C4-2B (cell line): ENCODE measurements around the gene LAD1.

Experiments used
- CTCF ChIP-seq: fragments of 450-650 bp; conservative IDR thresholded peaks from 2 replicates; pipeline ENCODE4 v1.5.1; 2017; ENCODE audit warnings: mild to moderate bottlenecking
- ZFX ChIP-seq: fragments of 450-650 bp; IDR thresholded peaks from 2 replicates; pipeline ENCODE4 v1.6.1; 2017

DNA sequence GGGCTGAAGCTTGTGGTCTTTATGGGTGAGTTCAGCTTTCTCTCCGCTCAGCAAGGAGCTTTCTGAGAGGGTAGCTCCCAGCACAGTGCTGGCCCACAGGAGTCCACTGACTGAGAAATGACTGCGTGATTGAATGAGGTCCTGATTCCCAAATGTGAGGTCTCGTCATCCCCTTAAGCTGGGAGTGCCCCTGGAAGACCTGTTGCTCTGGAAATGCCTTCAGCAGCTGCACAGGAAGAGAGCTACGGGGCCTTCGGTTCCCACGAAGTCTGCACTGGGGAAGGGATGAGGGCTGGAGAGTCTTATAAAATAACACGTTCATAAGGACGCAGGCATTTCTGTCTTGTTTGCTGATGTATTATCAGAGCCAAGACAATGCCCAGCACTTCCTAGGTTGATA, 35.7 kb downstream of the LAD1 start:
- TF ChIP-seq ZFX (no peak), CTCF (no peak)
